ENCODE measurements around the gene CCL3.
A peak's percentile ranks its signal among the peaks of the same experiment; 100 is the strongest.
"Not testable (repeated sequence)": the region's sequence is repeated elsewhere in the genome, so short reads cannot be mapped to it uniquely, and the experiment has no call there.

The CCL3 gene

GRCh38 chr17:36103401-36103975 is 13.5 kb upstream of the CCL3 start, which contains the start of gene CCL4 (continued):
- 0 out of 2 replicates have a peak, but pooled peaks have one; percentile 27 for TF ChIP-seq ZNF518A (tag by site-specific recombination; conservative IDR thresholded peaks at IDR 0.05; ENCODE audit: low read depth)
- TF ChIP-seq ZNF394 (tag by site-specific recombination; IDR thresholded peaks at IDR 0.05; ENCODE audit: borderline replicate concordance): peak; percentile 95

DNA sequence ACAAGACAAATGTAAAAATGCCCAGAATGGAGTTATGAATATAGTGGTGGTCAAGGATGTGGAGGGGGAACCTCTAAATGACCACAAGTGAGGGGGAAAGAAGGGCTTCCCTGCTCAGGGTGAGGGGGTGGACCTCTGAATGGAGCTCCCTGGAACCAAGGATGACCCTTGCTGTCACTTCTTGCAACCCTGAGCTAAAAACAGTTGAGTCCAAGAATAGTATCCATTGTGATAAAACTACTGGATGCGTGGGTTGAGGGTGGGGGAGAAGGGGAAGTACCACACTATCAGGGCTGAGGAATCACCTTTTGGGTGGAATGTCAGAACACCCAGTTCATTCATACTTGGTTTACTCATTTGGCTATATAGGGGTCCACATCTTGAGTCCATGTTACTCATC is 9.1 kb upstream of the CCL3 start:
- H3K9me3 ChIP-seq (ENCODE audit: control insufficient read depth, insufficient read depth, low read depth, low read length); H3K27ac ChIP-seq (ENCODE audit: extremely low read depth, low read depth, low read length); H3K4me3 ChIP-seq (ENCODE audit: low read depth, low read length); H3K36me3 ChIP-seq (ENCODE audit: control insufficient read depth in 2 of 2, insufficient read depth in 1 of 2, low read length in 2 of 2); H3K4me1 ChIP-seq (ENCODE audit: control insufficient read depth, insufficient read depth, low read length): not testable (repeated sequence)
- ChIA-PET CTCF (interaction anchor here (0.6 to 3.3 kb wide), 2 partner anchors 48 to 50 kb away, joined by 4 to 11 read pairs; no protein-coding TSS in a partner anchor), POLR2A (interaction anchor here (0.6 kb wide), 1 partner anchor 276 kb away, joined by 6 read pairs; no protein-coding TSS in a partner anchor)

- ChIA-PET CTCF (interaction anchor here (0.6 to 1.4 kb wide), 4 partner anchors 10 to 126 kb away, joined by 3 to 6 read pairs (median 4); no protein-coding TSS in a partner anchor), POLR2A (no interaction called here)
- no peaks in the 10 kb centered on the region for H3K9me3 ChIP-seq (ENCODE audit: control insufficient read depth, insufficient read depth, low read depth, low read length)
- no peaks in the 10 kb centered on the region for H3K4me1 ChIP-seq (ENCODE audit: control insufficient read depth, insufficient read depth, low read length)
- H3K27ac ChIP-seq (ENCODE audit: extremely low read depth, low read depth, low read length): no peak overlapping the region
- TF ChIP-seq ZNF274 (IDR thresholded peaks at IDR 0.05; ENCODE audit: low read length): no peak
- no peak for TF ChIP-seq ZNF274 (tag by site-specific recombination; IDR thresholded peaks at IDR 0.05; ENCODE audit: borderline replicate concordance)
- TF ChIP-seq, protein P1, sequence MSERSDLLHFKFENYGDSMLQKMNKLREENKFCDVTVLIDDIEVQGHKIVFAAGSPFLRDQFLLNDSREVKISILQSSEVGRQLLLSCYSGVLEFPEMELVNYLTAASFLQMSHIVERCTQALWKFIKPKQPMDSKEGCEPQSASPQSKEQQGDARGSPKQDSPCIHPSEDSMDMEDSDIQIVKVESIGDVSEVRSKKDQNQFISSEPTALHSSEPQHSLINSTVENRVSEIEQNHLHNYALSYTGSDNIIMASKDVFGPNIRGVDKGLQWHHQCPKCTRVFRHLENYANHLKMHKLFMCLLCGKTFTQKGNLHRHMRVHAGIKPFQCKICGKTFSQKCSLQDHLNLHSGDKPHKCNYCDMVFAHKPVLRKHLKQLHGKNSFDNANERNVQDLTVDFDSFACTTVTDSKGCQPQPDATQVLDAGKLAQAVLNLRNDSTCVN (tag by site-specific recombination; optimal IDR thresholded peaks at IDR 0.05): no peak
- TF ChIP-seq ZNF830 (tag by site-specific recombination; IDR thresholded peaks at IDR 0.05; ENCODE audit: low read depth): no peak
- TF ChIP-seq, protein P2, sequence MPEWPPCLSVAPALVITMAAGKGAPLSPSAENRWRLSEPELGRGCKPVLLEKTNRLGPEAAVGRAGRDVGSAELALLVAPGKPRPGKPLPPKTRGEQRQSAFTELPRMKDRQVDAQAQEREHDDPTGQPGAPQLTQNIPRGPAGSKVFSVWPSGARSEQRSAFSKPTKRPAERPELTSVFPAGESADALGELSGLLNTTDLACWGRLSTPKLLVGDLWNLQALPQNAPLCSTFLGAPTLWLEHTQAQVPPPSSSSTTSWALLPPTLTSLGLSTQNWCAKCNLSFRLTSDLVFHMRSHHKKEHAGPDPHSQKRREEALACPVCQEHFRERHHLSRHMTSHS (tag by site-specific recombination; IDR thresholded peaks at IDR 0.05): no peak
- no peak for TF ChIP-seq ZNF768 (tag by site-specific recombination; IDR thresholded peaks at IDR 0.05)
- no peak for TF ChIP-seq KLF1 (tag by site-specific recombination; IDR thresholded peaks at IDR 0.05)
- TF ChIP-seq PRDM1 (tag by site-specific recombination; IDR thresholded peaks at IDR 0.05): no peak
- no peak for TF ChIP-seq ZNF280C (tag by site-specific recombination; IDR thresholded peaks at IDR 0.05)
- TF ChIP-seq MEIS1 (CRISPR knock-in tag; IDR thresholded peaks at IDR 0.05; ENCODE audit: borderline replicate concordance): no peak
- TF ChIP-seq, protein P3, sequence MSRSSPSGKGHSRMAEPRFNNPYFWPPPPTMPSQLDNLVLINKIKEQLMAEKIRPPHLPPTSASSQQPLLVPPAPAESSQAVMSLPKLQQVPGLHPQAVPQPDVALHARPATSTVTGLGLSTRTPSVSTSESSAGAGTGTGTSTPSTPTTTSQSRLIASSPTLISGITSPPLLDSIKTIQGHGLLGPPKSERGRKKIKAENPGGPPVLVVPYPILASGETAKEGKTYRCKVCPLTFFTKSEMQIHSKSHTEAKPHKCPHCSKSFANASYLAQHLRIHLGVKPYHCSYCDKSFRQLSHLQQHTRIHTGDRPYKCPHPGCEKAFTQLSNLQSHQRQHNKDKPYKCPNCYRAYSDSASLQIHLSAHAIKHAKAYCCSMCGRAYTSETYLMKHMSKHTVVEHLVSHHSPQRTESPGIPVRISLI (tag by site-specific recombination; IDR thresholded peaks at IDR 0.05): no peak
- no peak for TF ChIP-seq REPIN1 (tag by site-specific recombination; IDR thresholded peaks at IDR 0.05; ENCODE audit: low read depth)
- no peak for TF ChIP-seq ZNF600 (tag by site-specific recombination; IDR thresholded peaks at IDR 0.05)
- H3K36me3 ChIP-seq (ENCODE audit: control insufficient read depth in 2 of 2, insufficient read depth in 1 of 2, low read length in 2 of 2): no peaks in the 10 kb centered on the region
- H3K4me3 ChIP-seq (ENCODE audit: low read depth, low read length): no peak overlapping the region
Measured at GRCh38 chr17:36095992-36096391, 6.0 kb upstream of the CCL3 start.

Data from HEK293 (cell line).